ENCODE measurements around the gene EFNA1. TPM values are rescaled to one million over a fixed set of nuclear protein-coding genes. Genes with fewer than 3 reads are reported as not detected.

The EFNA1 gene
- total and polyA plus RNA-seq, 2 of the 13 experiments (the other 11 are each of a cell fraction or from before 2014, with no cell fraction given), result 81.8 to 874 TPM

DNA sequence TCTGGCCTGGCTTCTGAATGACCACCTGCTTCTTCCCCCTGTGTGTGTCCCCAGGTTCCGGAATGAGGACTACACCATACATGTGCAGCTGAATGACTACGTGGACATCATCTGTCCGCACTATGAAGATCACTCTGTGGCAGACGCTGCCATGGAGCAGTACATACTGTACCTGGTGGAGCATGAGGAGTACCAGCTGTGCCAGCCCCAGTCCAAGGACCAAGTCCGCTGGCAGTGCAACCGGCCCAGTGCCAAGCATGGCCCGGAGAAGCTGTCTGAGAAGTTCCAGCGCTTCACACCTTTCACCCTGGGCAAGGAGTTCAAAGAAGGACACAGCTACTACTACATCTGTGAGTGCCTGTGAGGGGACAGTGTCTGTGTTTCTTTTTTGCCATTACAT lies 3.6 kb downstream of the EFNA1 start (continued):
- TF ChIP-seq, protein P1, sequence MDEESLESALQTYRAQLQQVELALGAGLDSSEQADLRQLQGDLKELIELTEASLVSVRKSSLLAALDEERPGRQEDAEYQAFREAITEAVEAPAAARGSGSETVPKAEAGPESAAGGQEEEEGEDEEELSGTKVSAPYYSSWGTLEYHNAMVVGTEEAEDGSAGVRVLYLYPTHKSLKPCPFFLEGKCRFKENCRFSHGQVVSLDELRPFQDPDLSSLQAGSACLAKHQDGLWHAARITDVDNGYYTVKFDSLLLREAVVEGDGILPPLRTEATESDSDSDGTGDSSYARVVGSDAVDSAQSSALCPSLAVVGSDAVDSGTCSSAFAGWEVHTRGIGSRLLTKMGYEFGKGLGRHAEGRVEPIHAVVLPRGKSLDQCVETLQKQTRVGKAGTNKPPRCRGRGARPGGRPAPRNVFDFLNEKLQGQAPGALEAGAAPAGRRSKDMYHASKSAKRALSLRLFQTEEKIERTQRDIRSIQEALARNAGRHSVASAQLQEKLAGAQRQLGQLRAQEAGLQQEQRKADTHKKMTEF (CRISPR knock-in tag; IDR thresholded peaks at IDR 0.05), result 0 out of 2 replicates have a peak, but pooled peaks have one; percentile 4
- TF ChIP-seq, protein P2, sequence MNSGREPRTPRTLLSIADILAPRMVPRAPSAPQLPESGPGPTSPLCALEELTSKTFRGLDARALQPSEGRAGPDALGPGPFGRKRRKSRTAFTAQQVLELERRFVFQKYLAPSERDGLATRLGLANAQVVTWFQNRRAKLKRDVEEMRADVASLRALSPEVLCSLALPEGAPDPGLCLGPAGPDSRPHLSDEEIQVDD (CRISPR knock-in tag; IDR thresholded peaks at IDR 0.05; ENCODE audit: borderline replicate concordance), result no peak

DNA sequence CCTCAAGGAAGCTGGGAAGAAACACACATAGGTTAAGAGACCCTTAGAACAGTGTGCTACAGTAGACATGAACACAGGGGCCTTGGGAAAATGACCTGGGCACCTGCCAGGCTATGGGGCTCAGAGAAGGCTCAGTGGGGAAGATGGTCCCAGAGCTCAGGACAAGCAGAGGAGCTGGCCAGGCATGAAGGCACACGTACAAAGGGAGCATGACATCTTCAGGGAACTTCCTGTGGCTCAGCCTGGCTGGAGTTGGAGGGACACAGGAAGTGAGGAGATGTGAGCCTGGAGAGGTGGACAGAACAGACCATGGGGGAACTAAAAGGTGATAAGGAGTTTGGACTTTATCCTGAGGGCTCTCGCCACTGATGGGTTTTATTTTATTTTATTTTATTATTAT lies 4.2 kb downstream of the EFNA1 start:
- peak overlapping the region; percentile 96 to 99 (median 99) for H3K4me3 ChIP-seq (replicated peaks in 1 of 3; ENCODE audit: insufficient read depth in 1 of 3, low read depth in 2 of 3, low read length in 3 of 3)
- H3K9ac ChIP-seq (ENCODE audit: insufficient read depth, low read depth, low read length), result peak overlapping the region; percentile 99; the same call in 1 of the 2 replicates
- in situ Hi-C loops (cut with HindIII; ENCODE audit: extremely low pct_ligation_motif_present, low pct_unique_long_range_greater_than_20kb), result no loop called here

More for the DNA sequence above, 4.2 kb downstream of the EFNA1 start:
- H3K79me2 ChIP-seq (ENCODE audit: insufficient read depth, low read length), result peaks cover 58% of the 10 kb centered on the region
- no peak for FAIRE-seq
- BruUV-seq (replicated peaks), result no TSS peak
- no peak for DNase-seq (ENCODE audit: low spot score)
- H3K4me2 ChIP-seq (ENCODE audit: low read depth, low read length), result peak overlapping the region; percentile 94
- CTCF ChIA-PET (ENCODE audit: low intra/inter-chr PET ratio, low total read pairs), result no interaction called here
- TF ChIP-seq NAIF1 (CRISPR knock-in tag; IDR thresholded peaks at IDR 0.05; ENCODE audit: borderline replicate concordance) (0 out of 2 replicates have a peak, but pooled peaks have one; percentile 4), POLR2G (IDR thresholded peaks at IDR 0.05; ENCODE audit: low read depth, low read length) (0 out of 2 replicates have a peak, but pooled peaks have one; percentile 4), ZNF337 (CRISPR knock-in tag; IDR thresholded peaks at IDR 0.05; ENCODE audit: borderline replicate concordance, low read depth) (no peak)
- TF ChIP-seq, protein P3, sequence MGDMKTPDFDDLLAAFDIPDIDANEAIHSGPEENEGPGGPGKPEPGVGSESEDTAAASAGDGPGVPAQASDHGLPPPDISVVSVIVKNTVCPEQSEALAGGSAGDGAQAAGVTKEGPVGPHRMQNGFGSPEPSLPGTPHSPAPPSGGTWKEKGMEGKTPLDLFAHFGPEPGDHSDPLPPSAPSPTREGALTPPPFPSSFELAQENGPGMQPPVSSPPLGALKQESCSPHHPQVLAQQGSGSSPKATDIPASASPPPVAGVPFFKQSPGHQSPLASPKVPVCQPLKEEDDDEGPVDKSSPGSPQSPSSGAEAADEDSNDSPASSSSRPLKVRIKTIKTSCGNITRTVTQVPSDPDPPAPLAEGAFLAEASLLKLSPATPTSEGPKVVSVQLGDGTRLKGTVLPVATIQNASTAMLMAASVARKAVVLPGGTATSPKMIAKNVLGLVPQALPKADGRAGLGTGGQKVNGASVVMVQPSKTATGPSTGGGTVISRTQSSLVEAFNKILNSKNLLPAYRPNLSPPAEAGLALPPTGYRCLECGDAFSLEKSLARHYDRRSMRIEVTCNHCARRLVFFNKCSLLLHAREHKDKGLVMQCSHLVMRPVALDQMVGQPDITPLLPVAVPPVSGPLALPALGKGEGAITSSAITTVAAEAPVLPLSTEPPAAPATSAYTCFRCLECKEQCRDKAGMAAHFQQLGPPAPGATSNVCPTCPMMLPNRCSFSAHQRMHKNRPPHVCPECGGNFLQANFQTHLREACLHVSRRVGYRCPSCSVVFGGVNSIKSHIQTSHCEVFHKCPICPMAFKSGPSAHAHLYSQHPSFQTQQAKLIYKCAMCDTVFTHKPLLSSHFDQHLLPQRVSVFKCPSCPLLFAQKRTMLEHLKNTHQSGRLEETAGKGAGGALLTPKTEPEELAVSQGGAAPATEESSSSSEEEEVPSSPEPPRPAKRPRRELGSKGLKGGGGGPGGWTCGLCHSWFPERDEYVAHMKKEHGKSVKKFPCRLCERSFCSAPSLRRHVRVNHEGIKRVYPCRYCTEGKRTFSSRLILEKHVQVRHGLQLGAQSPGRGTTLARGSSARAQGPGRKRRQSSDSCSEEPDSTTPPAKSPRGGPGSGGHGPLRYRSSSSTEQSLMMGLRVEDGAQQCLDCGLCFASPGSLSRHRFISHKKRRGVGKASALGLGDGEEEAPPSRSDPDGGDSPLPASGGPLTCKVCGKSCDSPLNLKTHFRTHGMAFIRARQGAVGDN (CRISPR knock-in tag; IDR thresholded peaks at IDR 0.05), result peak; percentile 43; the same call in 1 of the 2 replicates
- TF ChIP-seq, protein P4, sequence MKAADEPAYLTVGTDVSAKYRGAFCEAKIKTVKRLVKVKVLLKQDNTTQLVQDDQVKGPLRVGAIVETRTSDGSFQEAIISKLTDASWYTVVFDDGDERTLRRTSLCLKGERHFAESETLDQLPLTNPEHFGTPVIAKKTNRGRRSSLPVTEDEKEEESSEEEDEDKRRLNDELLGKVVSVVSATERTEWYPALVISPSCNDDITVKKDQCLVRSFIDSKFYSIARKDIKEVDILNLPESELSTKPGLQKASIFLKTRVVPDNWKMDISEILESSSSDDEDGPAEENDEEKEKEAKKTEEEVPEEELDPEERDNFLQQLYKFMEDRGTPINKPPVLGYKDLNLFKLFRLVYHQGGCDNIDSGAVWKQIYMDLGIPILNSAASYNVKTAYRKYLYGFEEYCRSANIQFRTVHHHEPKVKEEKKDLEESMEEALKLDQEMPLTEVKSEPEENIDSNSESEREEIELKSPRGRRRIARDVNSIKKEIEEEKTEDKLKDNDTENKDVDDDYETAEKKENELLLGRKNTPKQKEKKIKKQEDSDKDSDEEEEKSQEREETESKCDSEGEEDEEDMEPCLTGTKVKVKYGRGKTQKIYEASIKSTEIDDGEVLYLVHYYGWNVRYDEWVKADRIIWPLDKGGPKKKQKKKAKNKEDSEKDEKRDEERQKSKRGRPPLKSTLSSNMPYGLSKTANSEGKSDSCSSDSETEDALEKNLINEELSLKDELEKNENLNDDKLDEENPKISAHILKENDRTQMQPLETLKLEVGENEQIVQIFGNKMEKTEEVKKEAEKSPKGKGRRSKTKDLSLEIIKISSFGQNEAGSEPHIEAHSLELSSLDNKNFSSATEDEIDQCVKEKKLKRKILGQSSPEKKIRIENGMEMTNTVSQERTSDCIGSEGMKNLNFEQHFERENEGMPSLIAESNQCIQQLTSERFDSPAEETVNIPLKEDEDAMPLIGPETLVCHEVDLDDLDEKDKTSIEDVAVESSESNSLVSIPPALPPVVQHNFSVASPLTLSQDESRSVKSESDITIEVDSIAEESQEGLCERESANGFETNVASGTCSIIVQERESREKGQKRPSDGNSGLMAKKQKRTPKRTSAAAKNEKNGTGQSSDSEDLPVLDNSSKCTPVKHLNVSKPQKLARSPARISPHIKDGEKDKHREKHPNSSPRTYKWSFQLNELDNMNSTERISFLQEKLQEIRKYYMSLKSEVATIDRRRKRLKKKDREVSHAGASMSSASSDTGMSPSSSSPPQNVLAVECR (CRISPR knock-in tag; IDR thresholded peaks at IDR 0.05; ENCODE audit: borderline replicate concordance), result 0 out of 2 replicates have a peak, but pooled peaks have one; percentile 11
- no peaks in the 10 kb centered on the region; a peak in 1 of 5 replicates for H3K27me3 ChIP-seq (ENCODE audit: control insufficient read depth in 1 of 2, insufficient read depth in 2 of 2, low read length in 2 of 2)
- peaks cover 56% of the 10 kb centered on the region for H3K4me1 ChIP-seq (ENCODE audit: insufficient read depth, low read length)
- WGBS (ENCODE audit: low lambda C conversion rate), result 46% methylated on average over 2 of the region's 2 CpGs
- H2AFZ ChIP-seq (ENCODE audit: low read length), result no peak overlapping the region
- no peak for ATAC-seq
- POLR2A ChIA-PET, result interaction anchor here (1.1 to 3.9 kb wide), 5 partner anchors 8 to 62 kb away, joined by 3 to 28 read pairs (median 5); partner anchors contain the start of genes DPM3 and KRTCAP2
- H3K36me3 ChIP-seq (replicated peaks in 1 of 2; ENCODE audit: control insufficient read depth in 1 of 2, insufficient read depth in 2 of 2, low read length in 2 of 2), result peaks cover 17 to 46% of the 10 kb centered on the region in 2 experiments
- H4K20me1 ChIP-seq (ENCODE audit: insufficient read depth, low read length), result peaks cover 60% of the 10 kb centered on the region
- no peaks in the 10 kb centered on the region for H3K9me3 ChIP-seq (ENCODE audit: low read length)
- H3K27ac ChIP-seq (ENCODE audit: extremely low read length, insufficient read depth, low read length), result peak overlapping the region; percentile 100
- intact Hi-C loops (cut with micrococcal nuclease; ENCODE audit: unreplicated experiment), result no loop called here

All from HepG2 (cell line).